Stimulated activated CD4-positive, alpha-beta T cell treated with anti-CD3 and anti-CD28 coated beads, Interleukin-1b, Interleukin-23, amount 100 ng/mL, for 48 hours (primary cell): ENCODE measurements around the gene RCOR1.
"Not testable (repeated sequence)": the region's sequence is repeated elsewhere in the genome, so short reads cannot be mapped to it uniquely, and the experiment has no call there.

Source experiments
- DNase-seq: peaks from one replicate; pipeline ENCODE4 v3.0.0-alpha.2; 2020

The RCOR1 gene

DNA sequence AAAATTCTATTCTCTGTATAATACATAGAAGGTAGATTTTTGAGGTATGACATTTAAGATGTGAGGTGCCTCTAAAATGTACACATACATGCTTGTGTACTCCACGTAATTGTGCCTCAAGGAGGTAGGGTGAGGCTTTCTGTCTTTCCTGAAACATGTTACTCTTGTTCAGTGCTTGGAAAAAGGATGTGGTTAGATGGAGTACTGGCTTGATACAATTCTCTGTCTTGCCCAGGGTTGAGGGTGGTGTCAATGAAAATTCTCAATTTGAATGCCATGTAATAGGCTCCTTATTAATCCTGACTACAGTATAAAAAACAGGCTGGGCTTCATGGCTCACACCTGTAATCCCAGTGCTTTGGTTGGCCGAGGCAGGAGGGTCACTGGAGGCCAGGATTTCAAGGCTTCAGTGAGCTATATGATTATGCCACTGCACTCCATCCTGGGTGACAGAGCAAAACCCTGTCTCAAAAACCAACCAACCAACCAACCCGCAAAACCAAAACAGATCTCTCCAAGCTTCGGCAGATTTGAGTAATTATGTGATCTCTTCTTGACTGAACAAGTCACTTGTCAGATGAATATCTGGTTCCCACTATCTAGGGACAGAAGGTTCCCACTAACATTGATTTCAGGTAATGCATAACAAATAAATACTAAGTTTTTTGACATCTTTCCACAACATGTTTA lies 41.6 kb downstream of the RCOR1 start:
- no peak for DNase-seq

DNA sequence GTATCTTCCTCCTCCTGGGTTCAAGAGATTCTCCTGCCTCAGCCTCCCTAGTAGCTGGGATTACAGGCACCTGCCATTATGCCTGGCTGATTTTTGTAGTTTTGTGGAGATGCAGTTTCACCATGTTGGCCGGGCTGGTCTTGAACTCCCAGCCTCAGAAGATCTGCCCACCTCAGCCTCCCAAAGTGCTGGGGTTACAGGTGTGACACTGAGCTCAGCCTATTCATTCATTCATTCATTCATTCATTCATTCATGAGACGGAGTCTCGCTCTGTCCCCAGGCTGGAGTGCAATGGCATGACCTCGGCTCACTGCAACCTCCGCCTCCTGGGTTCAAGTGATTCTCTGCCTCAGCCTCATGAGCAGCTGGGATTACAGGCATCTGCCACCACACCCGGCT lies 47.2 kb downstream of the RCOR1 start:
- DNase-seq, result not testable (repeated sequence)

DNA sequence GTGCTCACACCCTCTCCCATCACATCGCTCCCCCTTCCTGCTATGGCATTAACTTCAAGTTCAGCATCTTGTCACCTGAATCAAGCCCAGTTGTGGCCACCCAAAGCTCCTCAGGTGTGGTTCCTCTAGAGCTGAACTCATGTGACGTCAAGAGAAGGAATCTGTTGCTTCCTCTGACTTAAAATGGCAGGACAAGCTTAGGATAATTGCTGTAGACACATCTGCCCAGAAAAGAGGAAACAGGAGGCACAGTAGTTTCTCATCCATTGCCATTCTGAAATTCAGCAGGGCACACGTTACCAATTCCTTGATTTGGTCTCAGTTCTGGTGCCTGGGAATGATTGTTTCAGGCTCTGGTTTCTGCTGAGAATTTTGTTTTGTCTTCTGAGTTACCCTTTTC lies 52.1 kb downstream of the RCOR1 start:
- no peak for DNase-seq

DNA sequence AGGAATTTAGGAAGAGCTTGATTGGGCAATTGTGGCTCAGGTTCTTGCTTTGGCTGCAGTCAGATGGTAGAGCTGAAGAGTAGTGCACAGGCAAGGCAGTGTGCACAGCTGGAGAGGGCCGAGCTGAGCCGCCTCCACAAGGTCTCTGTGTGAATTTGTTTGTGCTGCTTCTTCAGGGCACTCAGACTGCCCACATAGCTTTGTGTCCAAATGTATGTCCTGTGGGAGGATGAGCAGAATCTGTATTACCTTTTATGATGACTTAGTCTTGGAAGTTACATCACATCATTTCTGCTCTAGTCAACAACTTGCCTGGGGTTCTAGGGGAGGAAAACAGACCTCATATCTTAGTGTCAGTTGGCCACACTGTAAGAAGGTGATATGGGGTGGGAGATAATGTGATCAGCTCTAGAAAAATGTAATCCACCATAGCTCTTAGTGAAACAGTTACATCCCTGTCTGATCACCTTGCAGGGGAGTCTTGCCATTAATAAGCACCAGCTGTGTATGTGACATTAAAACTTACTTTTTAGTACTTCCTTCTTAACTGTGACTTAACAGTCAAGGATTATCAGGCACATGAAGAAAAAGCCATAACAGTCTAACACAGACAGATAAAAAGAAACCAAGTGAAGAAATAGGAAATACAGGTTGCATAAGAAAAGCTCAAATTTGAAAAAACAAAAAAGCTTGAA lies 53.4 kb downstream of the RCOR1 start:
- no peak for DNase-seq

DNA sequence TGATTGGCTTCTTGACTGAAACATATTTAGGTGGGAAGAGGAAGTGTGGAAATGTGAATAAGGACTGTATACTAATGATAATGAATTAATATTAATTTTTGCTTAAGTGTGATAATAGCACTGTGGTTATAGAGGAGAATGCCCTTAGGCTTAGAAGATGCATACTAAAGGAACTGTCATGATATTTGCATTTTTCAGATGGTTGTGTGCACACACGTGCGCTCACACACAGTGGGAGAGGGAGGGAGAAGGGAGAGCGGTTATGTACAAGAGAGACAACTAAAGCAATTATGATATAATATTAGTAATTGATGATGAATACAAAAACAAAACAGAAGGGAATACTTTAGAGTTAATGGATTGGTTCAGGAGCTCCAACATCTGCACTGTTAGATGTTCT lies 54.2 kb downstream of the RCOR1 start:
- no peak for DNase-seq

DNA sequence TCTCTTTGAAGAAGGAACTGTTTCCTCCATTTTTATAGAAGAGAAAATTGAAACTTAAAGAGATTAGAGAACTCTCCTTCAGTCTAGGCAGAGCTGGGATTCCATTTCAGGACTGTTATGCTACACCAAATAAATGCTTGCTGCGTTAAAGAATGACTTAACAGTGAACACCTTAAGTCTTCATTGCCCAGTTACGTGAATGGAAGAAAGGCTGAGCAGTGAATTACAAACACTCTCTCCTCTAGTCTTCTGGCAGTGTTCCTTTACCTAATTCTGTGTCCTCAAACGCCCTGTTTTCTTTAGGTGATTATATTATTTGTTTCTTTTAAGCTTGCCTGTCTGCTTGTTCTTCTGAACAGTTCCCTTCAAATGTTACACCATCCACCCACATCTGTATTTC lies 59.7 kb downstream of the RCOR1 start:
- no peak for DNase-seq

DNA sequence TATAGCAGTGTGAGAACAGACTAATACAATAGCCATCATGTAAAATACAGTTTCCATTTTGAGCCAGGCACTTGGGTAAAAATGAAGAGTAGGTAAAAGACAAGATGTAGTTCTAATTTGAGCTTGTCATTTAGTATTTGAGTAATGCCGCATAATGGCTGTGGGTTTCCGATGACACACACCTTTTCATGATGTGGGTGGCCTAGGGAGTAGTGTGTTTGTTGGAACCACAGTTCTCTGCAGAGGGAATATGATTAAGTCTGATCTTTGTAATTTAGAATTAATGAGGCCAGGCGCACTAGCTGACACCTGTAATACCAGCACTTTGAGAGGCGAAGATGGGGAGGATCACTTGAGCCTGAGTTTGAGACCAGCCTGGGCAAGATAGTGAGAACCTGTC lies 61.8 kb downstream of the RCOR1 start:
- peak; percentile 61 for DNase-seq

DNA sequence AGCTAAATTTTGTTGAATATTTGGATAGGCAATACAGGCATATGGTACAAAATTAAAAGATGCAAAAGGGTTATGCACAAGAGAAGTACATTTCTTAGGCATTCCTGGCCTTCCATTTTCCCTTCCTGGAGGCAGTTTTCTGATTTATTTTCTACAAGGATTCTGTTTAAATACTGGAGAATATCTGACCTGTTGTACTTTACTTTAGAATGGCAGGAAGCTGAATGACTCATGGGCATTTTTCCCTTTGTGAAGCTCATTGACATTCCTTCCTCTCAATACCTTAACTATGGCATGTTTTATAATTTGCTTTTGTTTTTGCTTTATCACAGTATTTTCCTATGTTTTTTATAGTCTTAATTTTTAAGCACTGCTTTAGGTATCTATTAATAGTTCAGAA lies 62.7 kb downstream of the RCOR1 start:
- no peak for DNase-seq

DNA sequence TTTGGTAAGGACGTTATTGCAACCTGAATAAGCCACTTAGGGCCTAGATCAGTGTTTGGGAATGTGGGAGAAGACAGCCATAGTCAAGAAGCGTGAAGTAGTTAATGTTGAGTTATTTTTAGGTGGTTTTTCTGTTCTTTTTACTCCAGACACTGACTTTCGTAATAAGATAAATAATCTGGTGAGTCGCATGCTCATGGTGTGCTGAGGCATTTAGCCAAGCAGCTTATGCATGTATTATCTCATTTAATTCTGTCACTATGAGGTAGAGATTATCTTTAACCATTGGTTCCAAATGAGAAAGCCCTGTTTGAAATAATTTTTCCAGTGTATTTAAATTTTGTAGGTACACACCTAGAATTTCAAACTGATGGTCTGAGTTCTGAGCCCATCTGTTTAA lies 67.3 kb downstream of the RCOR1 start:
- DNase-seq, result no peak

DNA sequence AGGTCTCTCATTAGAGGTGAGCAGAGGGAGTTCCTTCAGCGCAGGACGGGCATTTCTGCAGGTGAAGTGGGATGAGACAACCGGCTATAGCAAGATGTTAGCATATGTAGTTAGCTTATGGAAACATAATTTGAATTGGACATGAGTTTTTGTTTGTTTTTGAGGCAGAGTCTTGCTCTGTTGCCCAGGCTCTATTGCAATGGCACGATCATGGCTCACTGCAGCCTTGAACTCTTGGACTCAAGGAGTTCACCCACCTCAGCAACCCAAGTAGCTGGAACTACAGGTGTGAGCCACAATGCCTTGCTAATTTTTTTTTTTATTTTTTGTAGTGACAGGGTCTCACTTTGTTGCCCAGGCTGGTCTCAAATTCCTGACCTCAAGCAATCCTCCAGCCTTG lies 69.2 kb downstream of the RCOR1 start:
- DNase-seq, result no peak

DNA sequence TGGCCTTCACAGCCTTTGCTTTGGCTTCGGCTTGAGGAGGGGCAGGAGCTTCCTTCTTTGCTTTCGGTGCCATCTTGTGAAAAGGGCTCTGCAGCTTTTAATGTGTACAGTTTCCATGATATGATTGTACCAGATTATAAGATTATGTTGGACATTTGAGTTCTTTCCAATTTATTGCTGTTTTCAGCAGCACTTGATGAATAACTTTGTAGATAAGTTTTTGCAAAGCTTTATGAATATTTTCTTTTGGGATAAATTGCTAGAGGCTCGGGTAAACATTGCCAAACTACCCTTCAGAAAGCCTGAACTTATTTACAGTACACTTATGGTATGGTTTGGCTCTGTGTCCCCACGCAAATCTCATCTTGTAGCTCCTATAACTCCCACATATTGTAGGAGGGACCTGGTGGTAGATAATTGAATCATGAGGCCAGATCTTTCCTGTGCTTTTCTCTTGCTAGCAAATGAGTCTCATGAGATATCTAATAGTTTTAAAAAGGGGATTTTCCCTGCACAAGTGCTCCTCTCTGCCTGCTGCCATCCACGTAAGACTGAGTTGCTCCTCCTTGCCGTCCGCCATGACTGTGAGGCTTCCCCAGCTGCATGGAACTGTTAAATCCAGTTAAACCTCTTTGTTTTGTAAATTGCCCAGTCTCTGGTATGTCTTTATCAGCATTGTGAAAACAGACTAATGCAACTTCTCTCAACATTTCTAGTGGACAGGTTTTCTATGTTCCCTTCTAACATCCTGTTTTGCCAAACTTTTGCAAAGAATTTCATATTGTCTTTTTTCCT lies 70.4 kb downstream of the RCOR1 start:
- DNase-seq, result no peak

DNA sequence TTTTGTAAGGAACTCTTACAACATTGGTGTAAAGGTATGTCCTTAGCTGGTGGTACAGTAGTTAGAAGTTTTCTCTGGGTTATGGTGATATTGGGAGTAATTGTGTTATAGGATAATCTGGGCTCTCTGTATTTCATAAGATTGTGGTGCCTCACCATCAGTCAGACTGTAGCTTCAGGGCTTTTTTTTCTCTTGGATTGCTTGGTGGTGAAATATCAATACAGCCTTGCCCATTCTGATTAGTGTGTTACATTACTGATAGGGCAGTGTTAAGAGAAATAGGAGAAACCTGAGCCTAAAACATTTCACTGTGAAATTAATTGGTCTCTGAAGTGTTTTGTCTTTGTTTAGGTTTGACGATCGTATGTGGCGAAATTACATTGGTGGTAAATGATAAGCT lies 71.0 kb downstream of the RCOR1 start:
- no peak for DNase-seq

DNA sequence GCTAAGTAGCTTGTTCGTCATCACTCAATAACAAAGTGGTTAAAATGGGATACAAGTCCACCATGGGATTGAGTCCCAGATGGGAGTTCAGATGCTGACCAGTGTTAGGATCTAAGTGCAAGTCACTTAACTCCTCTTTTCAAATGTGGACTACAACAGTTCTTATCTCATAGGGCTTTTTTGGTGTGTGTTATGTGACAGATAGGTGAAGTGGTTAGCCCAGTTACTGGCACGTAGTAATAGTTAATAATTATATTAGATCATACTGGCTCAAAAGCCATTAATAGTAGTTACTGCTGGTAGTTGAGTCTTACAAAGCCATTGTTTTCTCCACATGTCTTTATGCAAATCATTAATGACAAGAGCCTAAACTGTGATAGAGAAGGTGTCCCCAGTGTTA lies 73.2 kb downstream of the RCOR1 start:
- no peak for DNase-seq

DNA sequence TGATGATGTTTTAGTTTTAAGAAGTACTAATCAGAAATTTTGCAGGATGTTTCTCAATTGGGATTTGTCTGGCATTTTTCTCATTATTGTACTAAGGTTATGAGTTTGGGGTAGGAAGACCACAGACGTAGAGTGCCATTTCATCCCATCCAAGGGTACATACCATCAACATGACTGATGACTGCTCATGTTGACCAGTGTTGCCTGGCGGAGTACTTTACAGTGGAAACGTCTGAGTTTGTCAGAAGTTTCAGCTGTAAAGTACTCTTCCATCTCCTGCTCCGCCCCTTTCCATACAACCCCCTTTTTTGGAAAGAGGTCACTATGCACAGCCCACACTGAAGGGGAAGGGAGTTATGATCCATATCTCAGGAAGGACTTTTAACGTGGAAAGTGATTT lies 74.2 kb downstream of the RCOR1 start:
- no peak for DNase-seq

DNA sequence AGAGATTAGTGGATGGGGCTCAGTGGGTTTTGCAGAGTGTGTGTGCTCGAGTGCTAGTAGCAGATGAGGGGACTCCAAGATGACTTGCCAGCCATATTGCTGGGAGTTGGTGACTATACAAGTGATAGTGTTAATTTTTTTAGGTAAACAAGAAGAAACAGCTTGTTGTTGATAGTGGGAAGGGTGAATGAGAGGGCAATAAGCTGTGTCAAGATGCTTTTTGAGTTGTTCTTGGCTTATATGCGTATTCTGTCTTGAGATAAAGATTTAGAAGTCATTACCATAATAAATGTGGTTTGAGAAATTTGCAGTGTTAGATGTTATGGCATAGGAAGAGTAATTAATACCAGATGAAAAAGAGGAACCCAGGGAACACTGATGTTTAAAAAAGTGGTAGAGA lies 75.3 kb downstream of the RCOR1 start:
- no peak for DNase-seq

DNA sequence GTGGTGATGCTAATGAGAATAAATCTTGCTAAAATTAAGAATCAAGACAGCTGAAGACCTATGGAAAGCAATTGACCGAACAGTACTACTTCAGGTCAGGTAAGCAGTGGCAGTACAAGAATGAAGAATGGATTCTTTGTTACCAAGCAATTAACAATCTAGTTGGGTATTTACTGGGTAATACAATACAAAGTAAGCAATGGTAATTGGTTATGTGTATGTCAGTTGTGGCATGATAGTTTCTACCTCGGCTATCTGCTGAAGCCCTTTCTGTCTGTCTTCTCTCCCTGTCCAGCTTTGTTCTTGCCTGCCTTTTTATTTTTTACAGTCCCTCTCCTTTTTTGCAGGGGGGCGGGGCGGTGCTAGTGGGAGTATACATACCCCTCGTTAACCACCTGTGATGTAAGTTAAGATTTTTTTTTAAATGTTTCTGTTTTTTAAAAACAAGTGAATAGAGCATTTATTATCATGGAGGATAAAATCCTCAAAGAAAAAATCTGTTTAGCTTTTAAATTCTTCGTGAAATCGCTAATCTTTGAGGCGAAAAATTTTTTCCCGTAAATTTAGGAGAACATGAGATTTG lies 75.9 kb downstream of the RCOR1 start:
- no peak for DNase-seq

DNA sequence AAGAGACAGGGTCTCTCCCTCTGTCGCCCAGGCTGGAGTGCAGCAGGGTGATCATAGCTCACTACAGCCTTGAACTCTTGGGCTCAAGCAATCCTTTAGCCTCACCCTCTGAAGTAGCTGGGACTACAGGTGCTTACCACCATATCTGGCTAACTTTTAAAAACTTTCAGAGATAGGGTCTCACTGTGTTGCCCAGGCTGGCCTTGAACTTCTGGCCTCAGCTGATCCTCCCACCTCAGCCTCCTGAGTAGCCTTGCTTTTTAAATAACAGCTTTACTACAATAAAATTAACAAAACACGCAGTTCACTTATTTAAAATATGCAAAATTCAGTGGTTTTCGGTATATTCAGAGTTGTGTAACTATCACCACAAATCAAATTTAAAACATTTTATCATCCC lies 79.0 kb downstream of the RCOR1 start:
- no peak for DNase-seq

DNA sequence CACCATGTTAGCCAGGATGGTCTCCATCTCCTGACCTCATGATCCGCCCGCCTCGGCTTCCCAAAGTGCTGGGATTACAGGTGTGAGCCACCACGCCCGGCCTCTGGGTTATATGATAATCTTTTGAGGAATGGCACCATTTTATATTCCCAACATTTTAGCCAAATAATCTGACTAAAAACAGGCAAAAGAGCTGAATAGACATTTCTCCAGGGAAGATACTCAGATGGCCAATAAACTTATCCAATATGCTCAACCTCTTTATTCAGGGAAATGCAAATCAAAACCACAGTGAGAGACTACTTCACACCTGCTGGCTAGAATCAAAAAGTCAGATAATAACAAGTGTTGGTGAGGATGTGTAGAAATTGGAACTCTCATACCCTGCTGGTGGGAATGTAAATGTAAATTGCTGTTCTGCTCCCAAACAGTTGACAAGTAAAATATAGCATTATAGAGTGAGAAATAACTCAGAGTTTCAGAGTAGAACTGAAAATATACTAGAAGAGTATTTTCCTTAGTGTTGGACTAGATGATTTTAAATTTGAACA lies 80.0 kb downstream of the RCOR1 start:
- DNase-seq, result no peak

DNA sequence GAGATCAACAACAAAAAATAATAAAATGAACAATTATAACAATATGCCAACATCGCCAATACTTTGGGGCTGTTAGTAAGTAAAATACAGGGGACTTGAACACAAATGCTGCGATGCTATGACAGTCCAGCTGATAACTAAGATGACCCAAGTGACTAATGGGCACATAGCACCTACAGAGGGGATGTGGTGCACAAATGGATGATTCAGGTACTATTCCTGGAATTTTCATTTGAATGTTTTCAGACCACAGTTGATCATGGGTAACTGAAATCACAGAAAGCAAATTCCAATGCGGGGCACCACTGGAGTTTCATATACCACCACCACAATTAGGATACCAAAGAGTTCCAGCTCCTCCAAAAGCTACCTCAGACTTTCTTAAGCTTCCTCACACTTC lies 82.9 kb downstream of the RCOR1 start:
- DNase-seq, result no peak

DNA sequence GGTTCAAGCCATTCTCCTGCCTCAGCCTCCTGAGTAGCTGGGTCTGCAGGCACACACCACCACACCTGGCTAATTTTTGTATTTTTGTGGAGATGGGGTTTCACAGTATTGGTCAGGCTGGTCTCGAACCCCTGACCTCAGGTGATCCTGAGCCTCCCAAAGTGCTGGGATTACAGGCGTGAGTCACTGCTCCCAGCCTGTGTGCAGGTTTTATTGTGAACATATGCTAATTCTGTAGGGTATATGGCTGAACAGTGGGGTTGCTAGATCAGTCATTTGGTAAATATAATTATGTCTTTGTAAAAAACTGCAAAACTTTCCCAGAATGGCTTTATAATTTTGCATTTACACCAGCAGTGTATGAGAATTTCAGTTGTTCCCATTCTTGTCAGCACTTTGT lies 85.9 kb downstream of the RCOR1 start:
- no peak for DNase-seq

DNA sequence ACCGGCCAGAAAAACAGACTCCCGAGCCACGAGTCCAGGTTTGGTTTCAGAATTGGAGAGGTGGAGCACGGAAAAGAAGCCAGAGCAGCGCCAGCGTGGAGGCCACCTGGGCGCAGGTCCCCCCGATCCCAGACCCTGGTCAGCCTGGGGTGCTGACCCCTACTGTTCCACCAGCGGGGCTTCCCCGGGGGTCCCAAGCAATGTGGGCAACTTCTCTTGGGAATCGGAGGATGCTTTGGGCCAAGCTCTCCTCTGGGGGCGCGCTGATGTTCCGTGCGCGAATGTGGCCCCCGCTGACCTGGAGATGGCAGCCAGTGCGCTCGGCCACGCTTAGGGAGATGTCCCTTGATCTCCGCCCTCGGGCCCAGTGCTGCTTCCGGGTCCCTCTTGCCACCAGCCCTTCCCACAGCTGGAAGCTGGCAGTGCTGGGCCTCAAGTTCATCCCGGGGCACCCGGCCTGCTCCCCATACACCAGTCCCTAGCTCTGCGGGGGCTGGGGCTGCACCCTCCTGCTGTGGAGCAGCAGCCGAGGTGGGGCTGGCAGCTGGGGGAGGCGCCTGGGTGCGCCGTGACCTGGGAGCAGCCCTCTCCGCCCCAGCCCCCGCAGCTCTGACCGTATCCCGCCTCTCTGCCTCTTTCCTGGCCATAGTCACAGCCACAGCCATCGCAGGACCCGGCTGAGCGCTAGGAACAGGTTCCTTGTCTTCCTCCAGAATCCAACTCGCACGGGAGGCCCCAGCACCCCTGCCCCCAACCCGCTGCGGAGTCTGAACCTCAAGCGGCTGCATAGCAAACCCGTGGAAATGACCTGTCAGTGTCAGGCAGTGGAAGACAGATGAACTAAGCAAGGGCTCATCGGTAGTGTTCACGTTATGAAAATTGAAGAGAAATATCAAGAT lies 91.2 kb downstream of the RCOR1 start:
- DNase-seq, result no peak

DNA sequence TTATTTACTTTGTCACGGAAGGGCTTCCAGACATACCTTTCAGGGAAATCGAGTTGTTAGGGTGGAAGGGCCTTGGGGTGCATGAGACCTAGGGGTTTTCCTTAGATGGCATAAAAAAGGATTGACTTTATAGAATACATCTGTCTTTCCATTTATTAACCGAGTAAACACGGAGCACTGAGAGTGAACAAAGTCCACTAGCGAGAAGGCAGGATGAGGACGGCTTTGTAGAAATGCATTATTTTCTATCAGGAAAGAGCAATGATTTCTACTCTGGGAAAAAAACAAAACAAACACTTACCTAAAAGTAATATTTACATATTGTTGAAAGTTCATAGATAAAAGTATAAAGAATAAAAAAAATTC lies 91.8 kb downstream of the RCOR1 start:
- DNase-seq, result no peak
